T-helper 2 cell treated with Interferon-gamma antibody and Interleukin-4, amounts not matched to agents 5 μg/mL and 100 μg/mL, for 36 hours (primary cell): ENCODE measurements around the gene UPK3A.

Source experiments
- DNase-seq: peaks from one replicate; pipeline ENCODE4 v3.0.0; 2021; ENCODE audit warnings: low spot score
- H3K27ac Mint-ChIP-seq: one replicate; pipeline ENCODE4 v1.8.0; 2021; ENCODE audit warnings: mild to moderate bottlenecking, mixed read lengths
- H3K27me3 Mint-ChIP-seq: one replicate; pipeline ENCODE4 v1.8.0; 2021; ENCODE audit warnings: low read depth, mixed read lengths
- H3K36me3 Mint-ChIP-seq: one replicate; pipeline ENCODE4 v1.8.0; 2021; ENCODE audit warnings: low read depth, mixed read lengths
- H3K4me1 Mint-ChIP-seq: one replicate; pipeline ENCODE4 v1.8.0; 2021; ENCODE audit warnings: low read depth, mixed read lengths
- H3K4me3 Mint-ChIP-seq: one replicate; pipeline ENCODE4 v1.8.0; 2022; ENCODE audit warnings: mild to moderate bottlenecking, moderate library complexity, mixed read lengths
- H3K9me3 Mint-ChIP-seq: one replicate; pipeline ENCODE4 v1.8.0; 2021; ENCODE audit warnings: mixed read lengths

Gene UPK3A

DNA sequence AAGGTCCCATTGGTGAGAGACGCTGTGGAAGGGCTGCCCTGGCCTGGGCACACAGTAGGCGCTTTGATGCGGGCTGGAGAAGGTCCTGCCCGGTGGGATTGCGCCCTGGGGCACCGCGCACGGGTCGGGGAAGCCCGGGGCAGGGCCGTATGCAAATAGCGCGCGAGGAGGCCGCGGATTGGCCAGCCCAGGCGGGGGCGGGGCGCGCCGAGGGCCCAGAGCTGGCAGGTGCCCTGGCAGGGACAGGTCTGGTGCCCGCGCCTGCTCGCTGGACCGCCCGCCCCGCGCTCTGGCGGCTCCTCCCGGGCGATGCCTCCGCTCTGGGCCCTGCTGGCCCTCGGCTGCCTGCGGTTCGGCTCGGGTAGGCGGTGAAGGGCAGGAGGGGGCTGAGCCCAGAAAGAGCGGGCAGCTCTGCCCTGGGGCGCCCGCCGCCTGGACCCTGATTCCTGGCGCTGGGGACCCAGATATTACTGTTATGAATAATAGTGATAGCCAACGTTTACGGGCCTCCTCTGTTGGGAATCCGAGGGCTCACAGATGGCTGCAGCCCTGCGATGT is at the start of gene UPK3A:
UPK3A (plus strand) TSS at position 245 of the 558 bp plus-strand sequence; CDS start at position 310, 65 bp downstream.
- Mint-ChIP-seq H3K27me3 (peaks cover 34% of the 10 kb centered on the region), H3K27ac (no peak within 1 kb of the TSS), H3K36me3 (no peaks in the 10 kb centered on the region), H3K4me1 (peaks cover 3% of the 10 kb centered on the region), H3K9me3 (no peaks in the 10 kb centered on the region), H3K4me3 (no peak within 1 kb of the TSS)
- DNase-seq = peak; percentile 61

DNA sequence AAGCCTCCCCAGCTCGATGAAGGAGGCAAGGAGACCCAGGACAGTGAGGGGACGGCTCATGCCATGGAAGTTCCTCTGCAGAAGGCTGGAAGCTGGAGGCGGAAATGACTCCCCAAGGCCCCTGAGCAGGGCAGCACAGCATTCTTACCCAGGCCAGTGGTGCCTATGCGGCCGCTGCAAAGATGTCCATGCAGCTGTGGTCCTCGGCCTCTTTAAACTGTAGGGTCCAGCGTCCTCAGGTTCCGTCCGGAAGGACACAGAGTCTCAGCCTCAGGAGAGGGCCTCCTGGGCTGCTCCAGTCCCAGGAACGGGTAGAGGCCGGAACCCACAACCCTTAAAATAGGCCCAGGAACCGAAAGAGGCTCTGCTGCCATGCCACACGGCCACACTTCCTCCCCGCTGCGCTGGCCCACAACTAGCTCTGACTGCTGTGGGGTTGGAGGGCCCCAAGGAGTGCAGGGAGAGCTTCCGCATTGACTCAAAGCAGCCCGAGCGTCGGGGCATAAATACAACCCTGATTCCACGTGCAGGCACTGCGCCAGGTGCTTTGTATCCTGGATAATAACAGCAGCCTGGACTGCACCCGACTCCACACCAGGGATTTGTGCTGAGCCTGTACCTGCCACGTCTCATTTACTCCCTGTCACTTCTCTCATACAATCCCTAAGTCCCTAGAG is 49.5 kb upstream of the UPK3A start:
- H3K4me3 Mint-ChIP-seq = peak overlapping the region; percentile 29
- no peaks in the 10 kb centered on the region for H3K27me3 Mint-ChIP-seq
- H3K9me3 Mint-ChIP-seq = no peaks in the 10 kb centered on the region
- no peak for DNase-seq
- no peaks in the 10 kb centered on the region for H3K4me1 Mint-ChIP-seq
- H3K27ac Mint-ChIP-seq = no peak overlapping the region
- no peaks in the 10 kb centered on the region for H3K36me3 Mint-ChIP-seq

DNA sequence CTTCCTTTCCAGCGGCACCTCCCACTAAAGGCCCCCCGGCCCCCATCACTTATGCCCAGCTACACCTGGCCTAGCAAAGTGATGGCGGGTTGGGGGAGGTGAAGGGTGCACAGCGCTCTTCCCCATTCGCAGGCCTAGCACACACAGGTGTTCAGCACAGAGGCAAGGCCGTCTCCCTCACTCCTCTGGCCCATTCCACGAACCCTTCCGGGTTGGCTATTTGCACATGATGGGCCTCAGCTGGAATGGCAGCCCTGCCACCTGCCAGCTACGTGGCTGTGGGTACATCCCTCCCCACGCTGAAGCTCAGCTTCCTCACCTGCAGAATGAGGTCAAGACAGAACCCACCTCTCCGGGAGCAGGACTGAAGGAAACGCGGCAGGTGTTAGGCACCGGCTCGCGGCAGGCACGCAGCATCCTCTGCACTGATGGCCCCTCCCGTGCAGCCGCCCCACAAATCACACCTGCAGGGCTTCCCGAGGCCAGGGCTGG is 48.9 kb upstream of the UPK3A start:
- Mint-ChIP-seq H3K4me3 (peak overlapping the region; percentile 29), H3K27ac (no peak overlapping the region), H3K27me3 (no peaks in the 10 kb centered on the region), H3K9me3 (no peaks in the 10 kb centered on the region), H3K4me1 (no peaks in the 10 kb centered on the region), H3K36me3 (no peaks in the 10 kb centered on the region)
- DNase-seq = no peak

DNA sequence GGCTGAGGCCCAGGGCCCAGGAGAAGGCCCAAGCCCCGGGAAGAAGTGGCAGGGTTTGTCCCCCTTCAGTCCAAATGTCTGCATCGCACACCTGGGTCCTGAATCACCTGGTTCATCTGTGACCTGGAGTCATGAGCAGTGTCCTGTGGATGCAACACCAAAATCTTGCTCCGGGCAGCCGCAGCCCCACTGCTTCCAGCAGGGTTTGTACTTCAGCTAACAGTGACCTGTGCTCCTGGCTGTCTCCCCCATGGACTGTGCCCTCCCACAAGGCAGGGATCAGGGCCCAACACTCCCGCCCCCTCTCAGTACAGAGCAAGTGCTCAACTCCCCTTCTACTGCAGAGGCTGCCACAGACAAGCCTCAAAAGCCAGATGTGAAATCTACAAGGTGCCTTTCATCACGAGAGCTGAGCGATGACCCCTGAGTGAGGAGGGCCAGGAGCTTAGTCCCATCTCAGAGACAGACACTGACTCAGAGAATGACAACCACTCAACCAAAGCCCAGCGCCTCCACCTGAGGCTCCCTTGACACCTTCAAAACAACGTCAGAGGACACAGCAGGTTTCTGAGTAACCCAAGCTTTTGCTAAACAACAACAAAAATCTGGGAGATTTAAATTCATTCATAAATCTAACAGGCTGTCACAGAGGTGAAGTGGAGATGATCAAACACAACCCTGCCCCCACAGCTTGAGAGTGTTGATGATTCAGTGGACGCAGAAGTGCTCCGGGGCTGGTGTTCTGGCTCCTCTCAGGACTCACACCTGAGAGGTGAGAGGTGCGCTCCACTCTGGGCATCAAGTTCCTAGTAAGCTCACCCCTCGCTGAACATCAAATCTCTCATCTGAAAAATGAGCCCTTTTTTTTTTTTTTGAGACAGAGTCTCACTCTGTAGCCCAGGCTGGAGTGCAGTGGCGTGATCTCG is 47.4 kb upstream of the UPK3A start:
- no peak overlapping the region for H3K4me3 Mint-ChIP-seq
- no peak for DNase-seq
- no peaks in the 10 kb centered on the region for H3K36me3 Mint-ChIP-seq
- H3K9me3 Mint-ChIP-seq = no peaks in the 10 kb centered on the region
- H3K27me3 Mint-ChIP-seq = no peaks in the 10 kb centered on the region
- peaks cover 5% of the 10 kb centered on the region for H3K4me1 Mint-ChIP-seq
- no peak overlapping the region for H3K27ac Mint-ChIP-seq

DNA sequence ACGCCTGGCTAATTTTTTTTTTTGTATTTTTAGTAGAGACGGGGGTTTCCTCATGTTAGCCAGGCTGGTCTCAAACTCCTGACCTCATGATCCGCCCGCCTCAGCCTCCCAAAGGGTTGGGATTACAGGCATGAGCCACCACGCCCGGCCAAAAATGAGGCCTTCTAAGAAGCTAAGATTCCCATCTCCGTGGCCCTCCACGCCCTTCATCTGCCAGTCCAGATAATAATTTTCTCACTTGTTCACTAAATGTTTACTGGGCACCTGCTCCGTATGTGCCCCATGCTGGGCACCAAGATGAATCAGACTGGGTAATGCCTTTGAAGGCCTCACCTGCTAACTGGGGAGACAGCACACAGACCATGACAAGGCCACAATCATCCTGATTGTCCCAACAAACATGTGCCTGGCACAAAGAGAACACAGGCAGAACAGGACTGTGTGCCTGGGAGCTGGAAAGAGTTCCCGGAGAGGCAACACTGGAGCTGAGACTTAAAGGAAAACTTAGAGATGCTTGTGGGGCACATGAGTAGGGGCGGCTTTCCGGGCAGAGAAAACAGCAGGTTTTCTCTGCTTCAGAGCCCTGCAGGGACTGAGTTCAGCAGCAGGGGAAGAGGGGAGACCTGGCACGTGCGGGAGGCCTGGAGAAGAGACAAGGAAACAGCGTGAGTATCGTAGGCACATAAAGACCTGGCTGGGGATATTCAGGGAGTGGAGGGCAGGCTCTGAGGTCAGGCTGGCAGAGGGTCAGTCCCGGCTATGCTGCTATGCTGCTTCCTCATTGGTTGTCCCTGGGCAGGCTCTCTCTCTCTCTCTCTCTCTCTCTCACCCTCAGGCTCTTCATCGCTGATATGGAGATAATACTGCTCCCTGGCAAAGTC is 46.4 kb upstream of the UPK3A start:
- no peaks in the 10 kb centered on the region for H3K36me3 Mint-ChIP-seq
- DNase-seq = no peak
- peak overlapping the region; percentile 17 for H3K4me3 Mint-ChIP-seq
- no peaks in the 10 kb centered on the region for H3K9me3 Mint-ChIP-seq
- H3K27me3 Mint-ChIP-seq = no peaks in the 10 kb centered on the region
- no peak overlapping the region for H3K27ac Mint-ChIP-seq
- H3K4me1 Mint-ChIP-seq = peaks cover 5% of the 10 kb centered on the region

DNA sequence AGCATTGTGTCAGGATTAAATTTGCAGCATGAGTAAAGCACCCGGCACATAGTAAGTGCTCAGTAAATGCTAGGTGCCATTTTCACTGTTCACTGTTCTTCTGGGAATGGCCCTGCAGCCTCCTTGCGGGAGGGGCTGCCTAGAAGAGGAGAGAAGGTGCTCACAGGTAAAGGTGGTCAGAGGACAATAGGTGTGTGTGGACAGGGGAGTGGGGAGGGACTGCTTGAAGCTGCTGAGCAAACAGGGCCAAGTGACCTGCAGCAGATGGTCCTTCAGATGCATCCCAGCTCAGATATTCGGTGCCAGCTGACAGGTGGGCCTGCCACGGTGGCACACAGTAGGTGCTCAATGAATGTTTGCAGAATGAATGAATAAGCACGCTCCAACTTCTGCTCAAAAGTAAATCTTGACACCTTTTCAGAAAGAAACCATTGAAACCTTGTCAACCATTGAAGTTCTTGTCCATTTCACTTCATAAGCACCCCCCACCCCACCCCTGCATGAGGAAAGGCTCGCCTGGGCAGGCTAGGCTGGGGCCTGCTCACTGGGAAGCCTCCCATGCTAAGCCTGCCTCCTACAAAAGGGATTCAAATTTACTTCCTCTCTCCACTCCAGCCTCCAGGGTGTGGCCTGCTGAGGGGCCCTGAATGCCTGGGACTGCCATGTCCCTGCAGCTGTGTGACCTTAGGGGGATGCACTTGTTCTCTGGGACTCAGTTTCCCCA is 45.6 kb upstream of the UPK3A start:
- DNase-seq = no peak
- H3K27ac Mint-ChIP-seq = peak overlapping the region; percentile 36
- no peaks in the 10 kb centered on the region for H3K9me3 Mint-ChIP-seq
- H3K27me3 Mint-ChIP-seq = no peaks in the 10 kb centered on the region
- H3K36me3 Mint-ChIP-seq = no peaks in the 10 kb centered on the region
- H3K4me3 Mint-ChIP-seq = peak overlapping the region; percentile 92
- peaks cover 5% of the 10 kb centered on the region for H3K4me1 Mint-ChIP-seq

DNA sequence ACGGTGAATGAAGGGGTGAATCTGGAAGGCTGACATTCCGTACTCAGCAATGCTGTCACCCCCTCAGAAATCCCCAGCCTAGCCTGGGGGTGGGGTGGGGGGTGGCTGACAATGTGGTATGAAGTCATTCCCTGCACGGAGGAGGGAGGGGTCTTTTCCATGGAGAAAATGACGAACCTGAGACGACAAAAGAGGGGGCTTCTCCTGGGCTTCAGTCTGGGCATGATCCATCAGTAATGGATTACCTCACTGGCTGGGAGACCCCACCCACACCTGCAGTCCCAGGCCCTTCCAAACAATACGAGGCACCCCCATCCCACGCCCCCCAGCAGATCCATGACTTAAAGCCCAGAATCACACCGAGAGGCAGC is 45.1 kb upstream of the UPK3A start:
- peak overlapping the region; percentile 92 for H3K4me3 Mint-ChIP-seq
- no peaks in the 10 kb centered on the region for H3K36me3 Mint-ChIP-seq
- no peaks in the 10 kb centered on the region for H3K9me3 Mint-ChIP-seq
- no peaks in the 10 kb centered on the region for H3K27me3 Mint-ChIP-seq
- peak overlapping the region; percentile 36 for H3K27ac Mint-ChIP-seq
- peaks cover 5% of the 10 kb centered on the region for H3K4me1 Mint-ChIP-seq
- no peak for DNase-seq

DNA sequence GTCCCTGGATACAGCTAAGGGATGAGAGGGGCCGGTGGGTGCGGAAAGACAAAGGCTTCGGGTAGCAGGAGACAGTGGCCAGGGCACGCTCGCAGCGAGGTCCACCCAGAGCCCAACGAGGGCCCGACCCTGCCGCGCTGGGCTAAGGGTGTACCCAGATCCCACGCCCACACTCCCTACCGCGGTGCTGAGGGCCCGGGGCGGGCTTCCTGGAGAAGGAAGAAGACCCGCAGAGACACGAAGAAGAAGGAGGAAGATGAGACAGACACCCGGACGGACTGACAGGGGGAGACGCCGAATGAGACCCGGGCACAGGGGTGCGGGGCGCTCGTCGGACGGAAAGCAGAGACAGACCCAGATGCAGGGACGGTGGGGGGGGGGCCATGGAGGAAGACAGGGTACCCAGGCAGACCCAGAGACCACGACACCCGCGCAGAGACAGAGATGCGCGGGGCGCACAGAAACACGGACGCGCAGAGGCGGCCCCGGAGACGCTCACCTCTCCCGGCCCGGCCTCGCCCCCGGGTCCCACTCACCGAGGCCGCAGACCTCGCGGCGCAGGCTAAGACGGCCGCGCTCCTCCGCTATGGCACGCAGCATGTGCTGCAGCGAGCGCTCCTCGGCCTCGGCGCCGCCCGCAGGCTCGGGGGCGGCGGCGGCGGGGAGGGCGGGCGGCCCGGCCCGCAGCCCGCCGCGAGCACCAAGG is 44.5 kb upstream of the UPK3A start:
- Mint-ChIP-seq H3K27ac (peak overlapping the region; percentile 80), H3K4me1 (peaks cover 5% of the 10 kb centered on the region), H3K36me3 (no peaks in the 10 kb centered on the region), H3K27me3 (no peaks in the 10 kb centered on the region), H3K4me3 (peak overlapping the region; percentile 92), H3K9me3 (no peaks in the 10 kb centered on the region)
- DNase-seq = peak; percentile 15

DNA sequence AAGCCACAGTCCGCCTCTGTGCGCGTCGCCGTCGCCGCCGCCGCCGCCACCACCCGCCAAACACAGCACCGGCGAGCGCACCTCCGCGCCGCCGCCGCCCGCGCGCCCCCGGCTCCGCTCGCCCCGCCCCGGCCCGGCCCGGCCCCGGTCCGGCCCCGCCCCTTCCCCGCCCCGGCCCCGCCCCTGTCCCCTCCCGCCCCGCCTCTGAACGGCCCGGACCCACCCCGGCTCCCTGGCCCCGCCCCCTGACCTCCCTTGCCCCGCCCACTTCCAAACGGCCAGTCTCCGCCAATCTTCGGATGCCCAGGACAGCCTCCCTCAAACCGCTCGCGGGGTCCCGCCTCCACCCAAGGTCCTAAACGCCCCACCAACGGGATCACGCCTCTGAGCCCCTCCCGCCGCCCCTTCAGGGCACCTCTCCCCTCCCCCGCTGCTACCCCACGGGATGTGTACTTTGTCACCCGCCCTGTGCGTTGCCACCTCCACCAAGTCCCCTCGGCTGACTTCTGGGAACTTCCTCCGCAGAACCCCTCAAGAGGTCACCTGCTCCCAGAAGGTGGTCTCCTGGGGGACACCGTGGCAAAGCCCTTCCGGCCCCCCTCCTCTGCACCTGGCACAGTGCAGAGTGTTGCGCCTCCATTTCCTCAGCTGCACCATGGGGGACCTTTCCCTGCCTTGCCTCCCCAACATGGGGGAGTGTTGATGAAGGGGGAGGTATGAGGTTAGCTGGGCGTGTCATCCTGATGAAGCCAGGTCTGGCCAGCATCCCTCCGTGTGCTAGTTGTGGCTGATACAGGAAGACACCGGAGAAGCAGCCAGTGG is 43.7 kb upstream of the UPK3A start, which contains the start of gene KIAA0930:
KIAA0930 (minus strand) TSS at position 85 of the 822 bp plus-strand sequence. CDS start 191 bp downstream, outside the sequence.
- peaks cover 5% of the 10 kb centered on the region for H3K4me1 Mint-ChIP-seq
- peak within 1 kb of the TSS; percentile 92 for H3K4me3 Mint-ChIP-seq
- no peaks in the 10 kb centered on the region for H3K27me3 Mint-ChIP-seq
- peak; percentile 68 for DNase-seq
- H3K36me3 Mint-ChIP-seq = no peaks in the 10 kb centered on the region
- peak within 1 kb of the TSS; percentile 81 for H3K27ac Mint-ChIP-seq
- H3K9me3 Mint-ChIP-seq = no peaks in the 10 kb centered on the region

DNA sequence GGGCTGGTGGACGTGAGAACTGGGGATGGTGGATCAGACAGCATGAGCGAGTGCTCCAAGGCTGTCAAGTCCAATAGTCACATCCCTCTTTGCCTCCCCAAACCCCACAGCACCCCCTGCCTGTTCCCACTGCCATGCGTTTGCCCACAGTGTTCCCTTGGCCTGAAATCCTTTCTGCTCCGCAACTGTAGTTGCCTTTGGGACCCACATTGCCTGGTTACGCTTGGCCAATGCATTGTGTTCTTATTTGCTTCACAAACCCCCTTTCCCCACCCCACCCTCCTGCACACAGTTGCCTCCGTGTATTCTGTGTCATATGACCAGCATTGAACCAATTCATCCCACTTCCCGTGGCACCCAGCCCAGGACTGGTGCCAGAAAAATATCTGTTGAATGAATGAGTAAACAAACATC is 42.0 kb upstream of the UPK3A start:
- Mint-ChIP-seq H3K36me3 (no peaks in the 10 kb centered on the region), H3K4me3 (no peak overlapping the region), H3K27me3 (no peaks in the 10 kb centered on the region), H3K9me3 (no peaks in the 10 kb centered on the region), H3K4me1 (peaks cover 5% of the 10 kb centered on the region), H3K27ac (no peak overlapping the region)
- no peak for DNase-seq

DNA sequence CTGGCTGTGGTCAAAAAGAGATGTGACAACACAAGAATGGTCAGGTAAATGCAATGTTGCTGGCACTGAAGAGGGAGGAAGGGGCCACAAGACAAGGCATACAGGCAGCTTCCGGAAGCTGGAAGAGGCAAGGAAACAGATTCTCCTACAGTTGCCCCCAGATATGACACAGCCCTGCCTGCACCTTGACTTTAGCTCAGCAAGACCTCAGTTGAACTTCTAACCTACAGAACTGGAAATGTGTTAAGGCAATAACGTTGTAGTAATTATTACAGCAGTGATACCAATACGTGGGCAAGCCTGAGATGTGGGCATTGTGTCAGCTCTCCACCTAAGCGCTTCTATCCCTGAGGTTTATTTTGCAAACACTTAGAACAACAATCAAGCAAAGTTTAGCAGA is 39.8 kb upstream of the UPK3A start:
- no peak for DNase-seq

More for the DNA sequence above, 39.8 kb upstream of the UPK3A start:
- H3K27me3 Mint-ChIP-seq = no peaks in the 10 kb centered on the region
- H3K4me3 Mint-ChIP-seq = no peak overlapping the region
- H3K9me3 Mint-ChIP-seq = no peaks in the 10 kb centered on the region
- H3K27ac Mint-ChIP-seq = no peak overlapping the region
- no peaks in the 10 kb centered on the region for H3K36me3 Mint-ChIP-seq
- peaks cover 5% of the 10 kb centered on the region for H3K4me1 Mint-ChIP-seq
